Esophagus muscularis mucosa (tissue), 4 donors: ENCODE results near the gene SETBP1. TPM values are rescaled to one million over a fixed set of nuclear protein-coding genes. Genes with fewer than 3 reads are reported as not detected.

ENCODE experiments used
- DNase-seq: peaks from one replicate; pipeline ENCODE4 v3.0.0-alpha.2; 2017; ENCODE audit errors: extremely low spot score
- H3K27ac ChIP-seq, 4 donors: fragments of 200-600 bp; sonication (generic); replicated peaks in 1 of 4; 1 replicate in 3 of 4; 2 replicates in 1 of 4; pipeline ENCODE4 v1.5.1; 2016 to 2019; ENCODE audit warnings: mild to moderate bottlenecking in 1 of 4
- H3K27me3 ChIP-seq, 4 donors: fragments of 200-600 bp; sonication (generic); one replicate each; pipeline versions ENCODE4 v1.5.1 to v1.6.0; 2016 to 2019
- H3K36me3 ChIP-seq, 4 donors: fragments of 200-600 bp; sonication (generic); one replicate each; pipeline ENCODE4 v1.5.1; 2016 to 2019
- H3K4me1 ChIP-seq, 4 donors: fragments of 200-600 bp; sonication (generic); one replicate each; pipeline ENCODE4 v1.5.1; 2016 to 2019
- H3K4me3 ChIP-seq, 4 donors: fragments of 200-600 bp; sonication (generic); 1 replicate in 2 of 4; 2 replicates in 2 of 4; pipeline ENCODE4 v1.5.1; 2016 to 2019; ENCODE audit warnings: mild to moderate bottlenecking in 4 of 4, moderate library complexity in 1 of 4
- H3K9me3 ChIP-seq, 4 donors: fragments of 200-600 bp; sonication (generic); 1 replicate in 3 of 4; 2 replicates in 1 of 4; pipeline ENCODE4 v1.5.1; 2016 to 2019
- EP300 ChIP-seq: sonication (generic); formaldehyde crosslinking; IDR thresholded peaks from one replicate; pipeline ENCODE4 v1.6.1; 2017; ENCODE audit warnings: antibody characterized with exemption
- POLR2A ChIP-seq: fragments of 450-650 bp; IDR thresholded peaks from one replicate; pipeline ENCODE4 v1.6.1; 2017; ENCODE audit warnings: antibody characterized with exemption, moderate library complexity, mild to moderate bottlenecking, low read depth
- POLR2AphosphoS5 ChIP-seq, 2 donors: sonication (generic); formaldehyde crosslinking; IDR thresholded peaks; one replicate each; pipeline ENCODE4 v1.6.1; 2017; ENCODE audit warnings: antibody characterized with exemption in 2 of 2
- WGBS: methylation state at CpG from one replicate; pipeline ENCODE4 v1.1.5; 2018; 5-methylcytosine and 5-hydroxymethylcytosine counted together
- intact Hi-C: fragments of 100-400 bp; cut with DNase I; formaldehyde crosslinking; loops from one replicate; pipeline ENCODE4 v1.15.1; 2023
- total RNA-seq, 4 donors: library from RNA; depleted of rRNA; stranded (reverse); fragments of >200 nt; gene quantifications; one replicate each; pipeline versions ENCODE4 v1.1.0 to v1.2.1, GENCODE V29; 2016
- TF ChIP-seq, protein P1 (sequence below), 3 experiments: fragments of 200-600 bp in 2 of 3; fragments of 450-650 bp in 1 of 3; sonication (generic) in 2 of 3; IDR thresholded peaks; one replicate each; pipeline ENCODE4 v1.5.1; 2017 to 2019; ENCODE audit warnings: antibody characterized with exemption in 3 of 3, mild to moderate bottlenecking in 2 of 3, moderate library complexity in 1 of 3

The SETBP1 gene
- total RNA-seq, 4 donors from 2014 or later = 40.9 to 86.5 (median 65.1) TPM

DNA sequence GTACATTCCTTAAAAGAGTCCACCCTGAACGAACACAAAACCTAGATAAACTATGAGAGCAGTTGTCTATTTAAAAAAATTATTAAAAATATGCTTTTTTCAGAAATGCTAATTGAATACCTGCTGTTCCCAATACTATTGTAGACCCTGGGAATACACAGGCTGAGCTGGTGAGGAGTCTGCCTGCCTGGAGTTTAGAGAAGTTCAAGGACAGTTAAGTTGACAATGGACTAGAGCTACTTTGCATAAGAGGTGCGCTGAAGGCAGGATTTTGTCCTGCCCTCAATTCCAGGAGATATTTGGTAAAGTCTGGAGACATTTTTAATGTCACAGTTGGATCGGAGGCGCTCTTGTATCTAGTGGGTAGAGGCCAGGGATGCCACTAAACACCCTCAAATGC is 110.2 kb downstream of the SETBP1 start:
- Histone ChIP-seq H3K36me3 (no peaks in the 10 kb centered on the region), H3K27ac (peak overlapping the region; percentile 78 to 84 (median 78)), H3K4me3 (no peak overlapping the region), H3K27me3 (no peaks in the 10 kb centered on the region), H3K9me3 (no peaks in the 10 kb centered on the region), H3K4me1 (peaks cover 40 to 78% (median 70%) of the 10 kb centered on the region in 4 donors)
- WGBS = 88% methylated on average over 4 of the region's 4 CpGs
- intact Hi-C loops = no loop called here
- TF ChIP-seq EP300 (no peak), POLR2AphosphoS5 (IDR thresholded peaks at IDR 0.05) (no peak), POLR2A (no peak)
- TF ChIP-seq, protein P1, sequence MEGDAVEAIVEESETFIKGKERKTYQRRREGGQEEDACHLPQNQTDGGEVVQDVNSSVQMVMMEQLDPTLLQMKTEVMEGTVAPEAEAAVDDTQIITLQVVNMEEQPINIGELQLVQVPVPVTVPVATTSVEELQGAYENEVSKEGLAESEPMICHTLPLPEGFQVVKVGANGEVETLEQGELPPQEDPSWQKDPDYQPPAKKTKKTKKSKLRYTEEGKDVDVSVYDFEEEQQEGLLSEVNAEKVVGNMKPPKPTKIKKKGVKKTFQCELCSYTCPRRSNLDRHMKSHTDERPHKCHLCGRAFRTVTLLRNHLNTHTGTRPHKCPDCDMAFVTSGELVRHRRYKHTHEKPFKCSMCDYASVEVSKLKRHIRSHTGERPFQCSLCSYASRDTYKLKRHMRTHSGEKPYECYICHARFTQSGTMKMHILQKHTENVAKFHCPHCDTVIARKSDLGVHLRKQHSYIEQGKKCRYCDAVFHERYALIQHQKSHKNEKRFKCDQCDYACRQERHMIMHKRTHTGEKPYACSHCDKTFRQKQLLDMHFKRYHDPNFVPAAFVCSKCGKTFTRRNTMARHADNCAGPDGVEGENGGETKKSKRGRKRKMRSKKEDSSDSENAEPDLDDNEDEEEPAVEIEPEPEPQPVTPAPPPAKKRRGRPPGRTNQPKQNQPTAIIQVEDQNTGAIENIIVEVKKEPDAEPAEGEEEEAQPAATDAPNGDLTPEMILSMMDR (IDR thresholded peaks at IDR 0.05) = no peak
- DNase-seq = no peak

DNA sequence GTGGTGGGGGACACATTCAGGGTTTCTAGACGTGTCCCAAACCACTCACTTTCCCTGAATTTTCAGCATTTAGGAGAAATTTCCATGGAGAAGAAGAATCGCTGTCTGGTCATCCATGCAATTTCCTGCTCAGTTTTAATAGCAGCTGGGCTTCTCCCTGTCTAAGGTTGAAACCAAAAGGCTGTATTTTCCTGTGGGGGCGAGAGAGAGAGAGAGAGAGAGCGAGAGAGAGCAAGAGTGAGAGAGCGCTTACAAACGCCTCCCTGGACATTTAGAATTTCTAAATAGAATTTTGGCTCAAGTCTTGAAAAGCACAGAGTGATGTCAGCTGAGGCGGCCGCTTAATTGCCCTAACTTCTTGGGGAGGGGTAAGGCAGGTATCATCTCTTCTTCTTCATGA is 110.8 kb downstream of the SETBP1 start:
- intact Hi-C loops = no loop called here
- 34% methylated on average over 8 of the region's 8 CpGs for WGBS
- Histone ChIP-seq H3K4me1 (peaks cover 40 to 76% (median 71%) of the 10 kb centered on the region in 4 donors), H3K27ac (peak overlapping the region; percentile 78 to 84 (median 78)), H3K4me3 (no peak overlapping the region), H3K36me3 (no peaks in the 10 kb centered on the region), H3K9me3 (no peaks in the 10 kb centered on the region), H3K27me3 (no peaks in the 10 kb centered on the region)
- peak in 1 of 2 donors; percentile 27 for TF ChIP-seq POLR2AphosphoS5 (IDR thresholded peaks at IDR 0.05)
- TF ChIP-seq, protein P1 (IDR thresholded peaks at IDR 0.05) = no peak
- no peak for DNase-seq

DNA sequence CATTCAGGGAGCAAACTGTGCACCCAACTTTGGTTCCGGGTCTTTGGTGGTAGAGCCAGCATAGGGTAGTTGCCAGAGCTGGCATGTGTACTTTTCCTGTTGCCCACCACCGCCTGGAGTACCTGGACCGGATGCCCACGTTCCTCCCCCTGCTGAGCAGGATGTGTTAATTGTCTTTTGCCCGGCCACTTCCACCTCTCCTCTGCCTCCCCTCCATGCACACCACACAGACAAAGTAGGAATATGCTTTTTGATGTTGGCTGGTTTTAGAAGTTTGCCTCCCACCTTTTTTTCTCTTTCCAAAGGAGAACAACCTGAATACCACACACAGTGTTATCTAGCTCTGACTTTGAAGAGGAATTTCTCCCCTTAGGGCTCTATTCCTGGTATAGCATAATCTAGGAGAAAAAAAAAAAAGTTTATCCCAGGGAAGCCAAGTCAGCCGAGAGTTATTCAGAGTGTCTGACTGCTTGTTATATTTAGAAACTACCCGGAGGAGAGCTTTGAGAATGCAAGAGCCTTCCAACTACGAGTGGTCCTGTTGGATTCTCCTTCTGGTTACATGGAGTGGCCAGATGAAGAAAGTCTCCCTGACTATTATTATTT is 111.9 kb downstream of the SETBP1 start:
- Histone ChIP-seq H3K27ac (peak overlapping the region; percentile 78 to 84 (median 78)), H3K9me3 (no peaks in the 10 kb centered on the region), H3K4me1 (peaks cover 40 to 74% (median 71%) of the 10 kb centered on the region in 4 donors), H3K36me3 (no peaks in the 10 kb centered on the region), H3K4me3 (no peak overlapping the region), H3K27me3 (no peaks in the 10 kb centered on the region)
- WGBS = 19% methylated on average over 8 of the region's 8 CpGs
- intact Hi-C loops = no loop called here
- TF ChIP-seq EP300 = no peak
- TF ChIP-seq POLR2AphosphoS5 (IDR thresholded peaks at IDR 0.05) = peak in 1 of 2 donors; percentile 31
- TF ChIP-seq POLR2A = no peak
- TF ChIP-seq, protein P1 (IDR thresholded peaks at IDR 0.05) = peak in 1 of 3 experiments; percentile 10
- DNase-seq = no peak

DNA sequence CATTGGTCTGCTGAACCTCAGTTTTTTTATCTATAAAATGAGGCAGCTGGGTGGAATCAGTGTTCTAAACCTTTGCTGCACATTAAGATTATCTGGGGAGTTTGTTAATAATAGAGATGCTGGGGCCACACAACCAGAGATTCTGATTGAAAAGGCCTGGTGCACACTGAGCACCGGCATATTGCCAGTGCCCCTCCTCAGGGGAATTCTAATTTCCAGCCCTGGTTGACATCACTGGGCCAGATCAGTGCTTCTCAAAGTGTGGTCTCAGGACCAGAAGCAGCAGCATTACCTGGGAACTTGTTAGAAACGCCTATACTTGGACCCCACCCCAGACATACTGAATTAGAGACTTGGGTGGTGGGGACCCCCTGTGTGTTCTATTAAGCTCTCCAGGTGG is 112.5 kb downstream of the SETBP1 start:
- peak overlapping the region; percentile 78 to 84 (median 78) for H3K27ac ChIP-seq

More for the DNA sequence above, 112.5 kb downstream of the SETBP1 start:
- Histone ChIP-seq H3K4me1 (peaks cover 42 to 71% (median 68%) of the 10 kb centered on the region in 4 donors), H3K4me3 (no peak overlapping the region), H3K27me3 (no peaks in the 10 kb centered on the region), H3K36me3 (no peaks in the 10 kb centered on the region), H3K9me3 (no peaks in the 10 kb centered on the region)
- TF ChIP-seq, protein P1 (IDR thresholded peaks at IDR 0.05) = no peak
- TF ChIP-seq POLR2A = no peak
- TF ChIP-seq EP300 = no peak
- no peak for TF ChIP-seq POLR2AphosphoS5 (IDR thresholded peaks at IDR 0.05)
- no peak for DNase-seq
- intact Hi-C loops = no loop called here
- WGBS = 59% methylated on average over 2 of the region's 2 CpGs
